ENCODE measurements around the gene ANAPC15.

Gene ANAPC15

DNA sequence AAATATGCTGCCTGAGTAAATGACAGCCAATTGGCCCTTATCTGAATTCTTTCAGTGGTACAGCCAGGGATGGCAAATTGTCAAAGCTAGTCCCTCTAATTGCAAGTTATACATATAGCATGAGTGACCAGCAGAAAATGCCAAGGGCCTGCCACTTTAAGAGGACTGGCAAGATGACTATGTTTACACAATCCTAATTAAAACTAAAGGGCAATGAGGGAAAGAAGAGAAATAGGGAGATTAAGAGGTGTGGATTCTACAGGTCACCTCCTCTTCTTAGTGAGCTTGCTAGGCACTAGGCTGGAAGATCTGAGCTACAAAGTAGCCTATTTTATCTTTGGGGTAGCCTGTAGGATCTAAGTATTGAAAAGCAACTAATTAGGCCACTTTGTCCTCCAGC lies 45.6 kb downstream of the ANAPC15 start:
- Histone ChIP-seq H3K27ac (ENCODE audit: low read length) (no peak overlapping the region), H3K9me2 (replicated peaks; ENCODE audit: insufficient read depth, low read length) (no peaks in the 10 kb centered on the region), H3K4me2 (ENCODE audit: low read depth, low read length) (no peak overlapping the region), H3K79me2 (ENCODE audit: low read length) (peaks cover 99% of the 10 kb centered on the region), H3K4me3 (ENCODE audit: low read length) (no peak overlapping the region), H4K20me1 (ENCODE audit: insufficient read depth, low read length) (peaks cover 4% of the 10 kb centered on the region; the same call in 1 of the 2 replicates), H3K9me3 (replicated peaks; ENCODE audit: insufficient read depth, low read length) (no peaks in the 10 kb centered on the region), H3K36me3 (replicated peaks; ENCODE audit: insufficient read depth, low read length) (no peaks in the 10 kb centered on the region), H3K4me1 (ENCODE audit: low read length) (peaks cover 27% of the 10 kb centered on the region), H2AFZ (ENCODE audit: low read length) (no peak overlapping the region), H3K9ac (ENCODE audit: low read length) (no peak overlapping the region), H3K27me3 (replicated peaks; ENCODE audit: insufficient read depth, low read length) (no peaks in the 10 kb centered on the region), H3F3A (ENCODE audit: insufficient read depth, low read length) (peaks cover 21% of the 10 kb centered on the region)
- TF ChIP-seq EZH2phosphoT487 (IDR thresholded peaks at IDR 0.05; ENCODE audit: low read length) = no peak
- no peak for TF ChIP-seq EZH2 (optimal IDR thresholded peaks at IDR 0.05; ENCODE audit: low read depth, low read length)
- TF ChIP-seq, protein P1, sequence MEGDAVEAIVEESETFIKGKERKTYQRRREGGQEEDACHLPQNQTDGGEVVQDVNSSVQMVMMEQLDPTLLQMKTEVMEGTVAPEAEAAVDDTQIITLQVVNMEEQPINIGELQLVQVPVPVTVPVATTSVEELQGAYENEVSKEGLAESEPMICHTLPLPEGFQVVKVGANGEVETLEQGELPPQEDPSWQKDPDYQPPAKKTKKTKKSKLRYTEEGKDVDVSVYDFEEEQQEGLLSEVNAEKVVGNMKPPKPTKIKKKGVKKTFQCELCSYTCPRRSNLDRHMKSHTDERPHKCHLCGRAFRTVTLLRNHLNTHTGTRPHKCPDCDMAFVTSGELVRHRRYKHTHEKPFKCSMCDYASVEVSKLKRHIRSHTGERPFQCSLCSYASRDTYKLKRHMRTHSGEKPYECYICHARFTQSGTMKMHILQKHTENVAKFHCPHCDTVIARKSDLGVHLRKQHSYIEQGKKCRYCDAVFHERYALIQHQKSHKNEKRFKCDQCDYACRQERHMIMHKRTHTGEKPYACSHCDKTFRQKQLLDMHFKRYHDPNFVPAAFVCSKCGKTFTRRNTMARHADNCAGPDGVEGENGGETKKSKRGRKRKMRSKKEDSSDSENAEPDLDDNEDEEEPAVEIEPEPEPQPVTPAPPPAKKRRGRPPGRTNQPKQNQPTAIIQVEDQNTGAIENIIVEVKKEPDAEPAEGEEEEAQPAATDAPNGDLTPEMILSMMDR (IDR thresholded peaks at IDR 0.05; ENCODE audit: low read length) = no peak
- DNase-seq = no peak

DNA sequence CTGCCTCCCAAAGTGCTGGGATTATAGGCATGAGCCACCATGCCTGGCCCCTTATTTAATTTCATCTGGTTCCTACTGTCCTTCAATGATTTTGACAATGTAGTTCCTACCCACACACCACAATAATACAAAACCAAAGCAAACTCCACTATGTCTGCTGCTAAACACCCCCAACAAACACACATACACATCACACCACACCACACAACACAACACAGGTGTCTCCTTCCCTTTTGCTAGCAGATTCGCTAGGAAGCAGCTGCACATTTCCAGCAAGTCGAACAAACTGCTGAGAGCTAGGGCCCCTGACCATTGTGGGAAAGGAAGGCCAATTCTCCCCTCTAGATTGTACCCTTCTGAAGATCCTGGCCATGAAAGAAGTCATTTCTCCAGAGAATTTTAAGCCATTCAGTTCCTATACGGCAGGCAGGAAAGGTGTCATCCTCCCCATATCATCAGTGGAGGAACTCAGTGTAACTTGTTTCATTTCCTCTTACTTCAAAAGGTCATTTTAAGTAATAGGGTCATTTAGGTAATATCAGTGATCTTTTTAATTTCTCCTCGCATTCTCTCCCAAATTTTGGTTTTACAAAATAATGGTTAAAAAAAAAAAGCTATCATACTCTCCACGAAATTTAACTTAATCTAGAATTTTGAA lies 50.6 kb downstream of the ANAPC15 start:
- Histone ChIP-seq H3K9ac (ENCODE audit: low read length) (no peak overlapping the region), H3F3A (ENCODE audit: insufficient read depth, low read length) (no peaks in the 10 kb centered on the region), H3K9me3 (replicated peaks; ENCODE audit: insufficient read depth, low read length) (no peaks in the 10 kb centered on the region), H3K4me2 (ENCODE audit: low read depth, low read length) (no peak overlapping the region), H3K79me2 (ENCODE audit: low read length) (peaks cover 94% of the 10 kb centered on the region), H3K4me3 (ENCODE audit: low read length) (no peak overlapping the region), H3K27ac (ENCODE audit: low read length) (no peak overlapping the region), H3K9me2 (replicated peaks; ENCODE audit: insufficient read depth, low read length) (no peaks in the 10 kb centered on the region), H2AFZ (ENCODE audit: low read length) (no peak overlapping the region), H3K4me1 (ENCODE audit: low read length) (no peaks in the 10 kb centered on the region), H4K20me1 (ENCODE audit: insufficient read depth, low read length) (no peaks in the 10 kb centered on the region; the same call in 1 of the 2 replicates), H3K27me3 (replicated peaks; ENCODE audit: insufficient read depth, low read length) (no peaks in the 10 kb centered on the region), H3K36me3 (replicated peaks; ENCODE audit: insufficient read depth, low read length) (no peaks in the 10 kb centered on the region)
- DNase-seq = no peak
- TF ChIP-seq EZH2phosphoT487 (IDR thresholded peaks at IDR 0.05; ENCODE audit: low read length) = no peak
- TF ChIP-seq EZH2 (optimal IDR thresholded peaks at IDR 0.05; ENCODE audit: low read depth, low read length) = no peak
- TF ChIP-seq, protein P1 (IDR thresholded peaks at IDR 0.05; ENCODE audit: low read length) = no peak
